Activated naive CD8-positive, alpha-beta T cell treated with anti-CD3 and anti-CD28 coated beads, Interleukin-2, amount 50 U/mL, for 24 hours (primary cell): Measurements from ENCODE around the gene PRR35.

ENCODE experiments used
- ATAC-seq: fragments of 150-1000 bp; cut with Tn5 transposase; one replicate; pipeline ENCODE4 v1.10.0; 2021
- DNase-seq: peaks from one replicate; pipeline ENCODE4 v3.0.0; 2021
- H3K27ac Mint-ChIP-seq: one replicate; pipeline ENCODE4 v1.8.0; 2021; ENCODE audit warnings: mild to moderate bottlenecking, mixed read lengths
- H3K27me3 Mint-ChIP-seq: one replicate; pipeline ENCODE4 v1.8.0; 2021; ENCODE audit warnings: mixed read lengths
- H3K36me3 Mint-ChIP-seq: one replicate; pipeline ENCODE4 v1.8.0; 2021; ENCODE audit warnings: low read depth, mixed read lengths
- H3K4me1 Mint-ChIP-seq: one replicate; pipeline ENCODE4 v1.8.0; 2021; ENCODE audit warnings: mixed read lengths
- H3K4me3 Mint-ChIP-seq: one replicate; pipeline ENCODE4 v1.8.0; 2021; ENCODE audit warnings: mild to moderate bottlenecking, moderate library complexity, mixed read lengths
- H3K9me3 Mint-ChIP-seq: one replicate; pipeline ENCODE4 v1.8.0; 2021; ENCODE audit warnings: mixed read lengths

The PRR35 gene

GRCh38 chr16:534856-535445 is 25.2 kb upstream of the PRR35 start:
- peaks cover 7% of the 10 kb centered on the region for H3K4me1 Mint-ChIP-seq
- peaks cover 7% of the 10 kb centered on the region for H3K36me3 Mint-ChIP-seq
- DNase-seq (no peak), ATAC-seq (no peak)
- H3K9me3 Mint-ChIP-seq, result no peaks in the 10 kb centered on the region
- no peaks in the 10 kb centered on the region for H3K27me3 Mint-ChIP-seq
- no peak overlapping the region for H3K4me3 Mint-ChIP-seq
- H3K27ac Mint-ChIP-seq, result no peak overlapping the region

- DNase-seq, result no peak
- no peaks in the 10 kb centered on the region for H3K9me3 Mint-ChIP-seq
- no peak overlapping the region for H3K4me3 Mint-ChIP-seq
- peaks cover 7% of the 10 kb centered on the region for H3K36me3 Mint-ChIP-seq
- peaks cover 2% of the 10 kb centered on the region for H3K4me1 Mint-ChIP-seq
- no peaks in the 10 kb centered on the region for H3K27me3 Mint-ChIP-seq
- peak; percentile 34 for ATAC-seq
- no peak overlapping the region for H3K27ac Mint-ChIP-seq
Observed at GRCh38 chr16:535446-536405, 24.5 kb upstream of the PRR35 start.

DNA sequence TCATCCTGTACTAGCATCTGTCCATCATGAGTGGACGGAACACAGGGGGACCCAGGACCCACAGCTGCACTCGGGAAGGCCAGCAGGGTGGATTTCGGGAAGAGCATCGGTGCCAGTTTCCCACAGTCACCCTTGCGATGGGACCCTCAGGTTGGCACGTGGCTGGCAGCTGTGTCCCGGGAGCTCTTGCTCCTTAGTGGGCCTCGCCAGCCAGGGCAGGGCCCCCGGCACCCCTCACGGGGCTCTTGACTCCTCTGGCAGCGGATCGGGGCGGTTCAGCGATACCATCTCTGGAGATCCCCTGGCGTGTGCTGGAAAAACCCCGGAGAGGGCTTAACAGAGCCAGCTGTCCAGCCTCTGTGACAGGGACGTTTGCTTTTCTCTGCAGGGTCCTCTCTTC is 23.4 kb upstream of the PRR35 start:
- H3K4me1 Mint-ChIP-seq, result no peaks in the 10 kb centered on the region
- no peak overlapping the region for H3K27ac Mint-ChIP-seq
- DNase-seq (no peak), ATAC-seq (no peak)
- no peaks in the 10 kb centered on the region for H3K27me3 Mint-ChIP-seq
- no peak overlapping the region for H3K4me3 Mint-ChIP-seq
- H3K36me3 Mint-ChIP-seq, result peaks cover 7% of the 10 kb centered on the region
- H3K9me3 Mint-ChIP-seq, result no peaks in the 10 kb centered on the region

GRCh38 chr16:537415-538335 is 22.5 kb upstream of the PRR35 start:
- Mint-ChIP-seq H3K4me1 (peaks cover 2% of the 10 kb centered on the region), H3K36me3 (peaks cover 7% of the 10 kb centered on the region), H3K27me3 (no peaks in the 10 kb centered on the region), H3K27ac (no peak overlapping the region), H3K9me3 (no peaks in the 10 kb centered on the region), H3K4me3 (no peak overlapping the region)
- DNase-seq, result no peak
- ATAC-seq, result no peak

- ATAC-seq (no peak), DNase-seq (no peak)
- peaks cover 2% of the 10 kb centered on the region for H3K4me1 Mint-ChIP-seq
- no peak overlapping the region for H3K4me3 Mint-ChIP-seq
- H3K27me3 Mint-ChIP-seq, result no peaks in the 10 kb centered on the region
- H3K36me3 Mint-ChIP-seq, result peaks cover 8% of the 10 kb centered on the region
- H3K9me3 Mint-ChIP-seq, result no peaks in the 10 kb centered on the region
- H3K27ac Mint-ChIP-seq, result no peak overlapping the region
Observed at GRCh38 chr16:539901-540530, 20.2 kb upstream of the PRR35 start.

GRCh38 chr16:540645-541340 is 19.4 kb upstream of the PRR35 start:
- ATAC-seq, result no peak
- H3K36me3 Mint-ChIP-seq, result peaks cover 8% of the 10 kb centered on the region
- no peak overlapping the region for H3K27ac Mint-ChIP-seq
- H3K27me3 Mint-ChIP-seq, result no peaks in the 10 kb centered on the region
- H3K4me1 Mint-ChIP-seq, result peaks cover 2% of the 10 kb centered on the region
- DNase-seq, result no peak
- H3K9me3 Mint-ChIP-seq, result no peaks in the 10 kb centered on the region
- H3K4me3 Mint-ChIP-seq, result no peak overlapping the region

DNA sequence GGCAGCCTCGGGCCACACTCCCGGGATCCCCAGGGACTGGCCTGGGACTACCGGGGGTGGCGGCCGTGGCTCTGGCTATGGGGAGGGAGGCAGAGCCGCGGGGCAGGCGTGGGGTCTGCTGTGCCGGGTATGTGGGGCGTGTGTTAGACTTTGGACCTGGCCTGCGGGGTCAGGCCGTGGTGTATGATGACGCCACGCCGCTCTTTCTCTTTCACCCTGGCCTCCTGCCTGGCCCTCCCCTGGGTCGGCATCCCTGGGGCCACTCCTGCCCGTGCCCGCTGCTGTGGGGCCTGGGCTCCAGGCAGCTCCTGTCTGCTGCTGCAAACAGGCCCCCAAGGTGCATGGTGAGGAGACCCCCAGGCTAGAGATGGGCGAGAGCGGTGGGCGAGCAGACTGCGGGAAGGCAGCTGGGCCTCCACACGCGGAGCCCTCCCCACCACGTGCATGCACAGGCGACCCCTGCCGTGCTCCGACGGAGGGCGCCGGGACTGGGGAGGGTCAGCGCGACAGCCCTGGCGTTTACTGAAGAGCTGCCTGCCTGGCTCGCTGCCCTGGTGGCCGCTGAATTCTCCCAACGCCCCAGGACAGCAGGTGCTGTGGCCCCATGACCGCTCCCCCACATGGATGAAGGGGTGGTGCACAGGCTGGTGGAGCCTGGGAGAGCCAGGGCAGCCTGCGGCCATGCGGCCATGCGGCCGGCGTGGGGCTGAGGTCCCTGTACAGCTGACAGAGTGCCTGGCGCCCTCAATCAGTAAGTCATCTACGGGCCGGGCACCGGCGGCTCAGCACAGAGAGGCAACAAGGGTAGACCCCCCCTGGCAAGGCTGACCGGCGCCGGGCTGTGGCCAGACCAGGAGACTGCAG is 16.7 kb upstream of the PRR35 start:
- Mint-ChIP-seq H3K4me1 (peaks cover 2% of the 10 kb centered on the region), H3K27me3 (no peaks in the 10 kb centered on the region), H3K9me3 (no peaks in the 10 kb centered on the region), H3K4me3 (no peak overlapping the region), H3K27ac (no peak overlapping the region), H3K36me3 (peaks cover 5% of the 10 kb centered on the region)
- DNase-seq, result no peak
- ATAC-seq, result no peak

DNA sequence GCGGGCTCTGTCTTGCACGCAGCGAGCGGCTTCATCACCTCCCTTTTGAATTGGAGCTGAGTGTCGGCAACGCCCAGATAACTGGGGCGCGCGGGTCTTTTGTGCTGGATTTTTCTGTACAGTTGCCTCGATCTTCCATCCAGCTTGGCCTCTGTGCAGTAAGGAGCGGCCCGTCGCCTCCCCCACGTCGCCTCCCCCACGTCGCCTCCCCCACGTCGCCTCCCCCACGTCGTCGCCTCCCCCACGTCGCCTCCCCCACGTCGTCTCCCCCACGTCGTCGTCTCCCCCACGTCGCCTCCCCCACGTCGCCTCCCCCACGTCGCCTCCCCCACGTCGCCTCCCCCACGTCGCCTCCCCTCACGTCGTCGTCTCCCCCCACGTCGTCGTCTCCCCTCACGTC is 15.7 kb upstream of the PRR35 start:
- Mint-ChIP-seq H3K4me1 (peaks cover 2% of the 10 kb centered on the region), H3K27me3 (no peaks in the 10 kb centered on the region), H3K27ac (no peak overlapping the region), H3K4me3 (no peak overlapping the region), H3K36me3 (peaks cover 1% of the 10 kb centered on the region), H3K9me3 (no peaks in the 10 kb centered on the region)
- no peak for DNase-seq
- no peak for ATAC-seq

DNA sequence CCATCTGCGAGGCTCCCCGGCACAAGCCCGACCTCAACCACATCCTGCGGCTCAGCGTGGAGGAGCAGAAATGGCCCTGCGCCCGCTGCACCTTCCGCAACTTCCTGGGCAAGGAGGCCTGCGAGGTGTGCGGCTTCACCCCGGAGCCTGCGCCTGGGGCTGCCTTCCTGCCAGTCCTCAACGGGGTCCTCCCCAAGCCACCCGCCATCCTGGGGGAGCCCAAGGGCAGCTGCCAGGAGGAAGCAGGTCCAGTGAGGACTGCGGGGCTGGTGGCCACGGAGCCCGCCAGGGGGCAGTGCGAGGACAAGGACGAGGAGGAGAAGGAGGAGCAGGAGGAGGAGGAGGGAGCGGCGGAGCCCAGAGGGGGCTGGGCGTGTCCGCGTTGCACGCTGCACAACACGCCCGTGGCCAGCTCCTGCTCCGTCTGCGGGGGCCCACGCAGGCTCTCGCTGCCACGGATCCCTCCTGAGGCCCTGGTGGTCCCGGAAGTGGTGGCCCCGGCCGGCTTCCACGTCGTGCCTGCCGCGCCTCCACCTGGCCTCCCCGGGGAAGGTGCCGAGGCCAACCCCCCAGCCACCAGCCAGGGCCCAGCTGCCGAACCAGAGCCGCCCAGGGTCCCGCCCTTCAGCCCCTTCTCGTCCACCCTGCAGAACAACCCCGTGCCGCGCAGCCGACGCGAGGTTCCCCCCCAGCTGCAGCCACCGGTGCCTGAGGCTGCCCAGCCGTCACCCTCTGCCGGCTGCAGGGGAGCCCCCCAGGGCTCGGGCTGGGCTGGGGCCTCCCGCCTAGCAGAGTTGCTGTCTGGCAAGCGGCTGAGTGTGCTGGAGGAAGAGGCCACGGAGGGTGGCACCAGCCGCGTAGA is 13.1 kb upstream of the PRR35 start:
- peaks cover 2% of the 10 kb centered on the region for H3K4me1 Mint-ChIP-seq
- peaks cover 1% of the 10 kb centered on the region for H3K36me3 Mint-ChIP-seq
- no peak overlapping the region for H3K27ac Mint-ChIP-seq
- H3K9me3 Mint-ChIP-seq, result no peaks in the 10 kb centered on the region
- DNase-seq, result peak; percentile 47
- no peak overlapping the region for H3K4me3 Mint-ChIP-seq
- H3K27me3 Mint-ChIP-seq, result no peaks in the 10 kb centered on the region
- peak; percentile 10 for ATAC-seq

GRCh38 chr16:548586-548985 is 11.6 kb upstream of the PRR35 start:
- H3K36me3 Mint-ChIP-seq, result peaks cover 1% of the 10 kb centered on the region
- no peaks in the 10 kb centered on the region for H3K4me1 Mint-ChIP-seq
- DNase-seq (no peak), ATAC-seq (no peak)
- H3K27me3 Mint-ChIP-seq, result no peaks in the 10 kb centered on the region
- no peaks in the 10 kb centered on the region for H3K9me3 Mint-ChIP-seq
- H3K27ac Mint-ChIP-seq, result no peak overlapping the region
- no peak overlapping the region for H3K4me3 Mint-ChIP-seq

DNA sequence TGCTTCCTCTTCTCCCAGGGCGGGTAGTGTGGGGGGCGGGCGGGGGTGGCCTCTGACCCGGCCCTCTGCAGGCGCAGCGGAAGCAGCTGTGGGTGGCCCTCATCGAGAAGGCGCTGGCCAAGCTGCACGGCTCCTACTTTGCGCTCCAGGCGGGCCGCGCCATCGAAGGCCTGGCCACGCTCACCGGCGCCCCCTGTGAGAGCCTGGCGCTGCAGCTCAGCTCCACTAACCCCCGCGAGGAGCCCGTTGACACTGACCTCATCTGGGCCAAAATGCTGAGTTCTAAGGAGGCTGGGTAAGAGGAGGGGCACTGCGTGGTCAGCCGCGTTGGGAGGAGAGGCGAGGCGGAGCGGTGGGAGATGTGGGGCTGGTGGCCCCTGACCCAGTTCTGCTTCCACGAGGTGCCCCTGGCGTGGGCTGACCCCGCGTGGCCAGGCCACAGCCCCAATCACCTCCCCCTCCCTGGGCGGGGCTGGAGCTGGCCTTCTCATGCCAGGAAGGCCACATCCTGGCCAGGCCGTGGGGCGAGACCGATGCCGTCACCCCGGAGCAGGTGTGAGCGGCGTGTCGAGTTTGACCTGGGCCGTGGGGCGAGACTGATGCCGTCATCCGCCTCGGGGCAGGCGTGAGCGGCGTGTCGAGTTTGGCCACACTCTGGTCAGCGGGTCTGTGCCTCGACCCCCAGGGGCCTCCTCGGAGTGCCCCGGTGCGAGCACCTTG is 10.5 kb upstream of the PRR35 start:
- H3K4me3 Mint-ChIP-seq, result no peak overlapping the region
- no peak for ATAC-seq

DNA sequence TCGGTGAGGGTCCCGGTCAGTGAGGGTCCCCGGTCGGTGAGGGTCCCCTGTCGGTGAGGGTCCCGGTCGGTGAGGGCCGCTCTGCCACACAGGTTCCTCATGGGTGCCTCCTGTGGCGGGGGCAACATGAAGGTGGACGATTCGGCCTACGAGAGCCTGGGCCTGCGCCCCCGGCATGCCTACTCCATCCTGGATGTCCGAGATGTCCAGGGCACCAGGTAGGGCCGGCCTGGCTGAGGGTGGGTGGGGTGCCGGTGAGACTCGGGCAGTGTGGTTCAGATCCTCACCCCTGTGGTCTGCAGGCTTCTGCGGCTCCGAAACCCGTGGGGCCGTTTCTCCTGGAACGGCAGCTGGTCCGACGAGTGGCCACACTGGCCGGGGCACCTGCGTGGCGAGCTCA is 9.0 kb upstream of the PRR35 start:
- no peaks in the 10 kb centered on the region for H3K36me3 Mint-ChIP-seq
- ATAC-seq (no peak), DNase-seq (no peak)
- H3K4me3 Mint-ChIP-seq, result no peak overlapping the region
- no peak overlapping the region for H3K27ac Mint-ChIP-seq
- H3K27me3 Mint-ChIP-seq, result no peaks in the 10 kb centered on the region
- H3K9me3 Mint-ChIP-seq, result no peaks in the 10 kb centered on the region
- H3K4me1 Mint-ChIP-seq, result no peaks in the 10 kb centered on the region

More for the DNA sequence above, 10.5 kb upstream of the PRR35 start:
- Mint-ChIP-seq H3K27ac (no peak overlapping the region), H3K9me3 (no peaks in the 10 kb centered on the region), H3K36me3 (peaks cover 1% of the 10 kb centered on the region), H3K27me3 (no peaks in the 10 kb centered on the region), H3K4me1 (no peaks in the 10 kb centered on the region)
- no peak for DNase-seq
